Uterus (tissue), 4 donors: Measurements from ENCODE around the gene AP3B1. TPM values are rescaled to one million over a fixed set of nuclear protein-coding genes. Genes with fewer than 3 reads are reported as not detected.

Source experiments
- DNase-seq, 2 donors: peaks; one replicate each; pipeline ENCODE4 v3.0.0-alpha.2; 2019 to 2020
- H3K27ac ChIP-seq, 2 donors: fragments of 200-600 bp; sonication (generic); 1 replicate in 1 of 2; 2 replicates in 1 of 2; pipeline ENCODE4 v1.5.1; 2016 to 2018
- H3K27me3 ChIP-seq, 2 donors: fragments of 200-600 bp; sonication (generic); one replicate each; pipeline ENCODE4 v1.5.1; 2018 to 2019; ENCODE audit warnings: control low read depth in 1 of 2
- H3K36me3 ChIP-seq, 2 donors: fragments of 200-600 bp; sonication (generic); one replicate each; pipeline ENCODE4 v1.5.1; 2019; ENCODE audit warnings: control low read depth in 1 of 2
- H3K4me1 ChIP-seq, 2 donors: fragments of 200-600 bp; sonication (generic); one replicate each; pipeline ENCODE4 v1.5.1; 2018 to 2019; ENCODE audit warnings: control low read depth in 1 of 2
- H3K4me3 ChIP-seq, 2 donors: fragments of 200-600 bp; sonication (generic); 1 replicate in 1 of 2; 2 replicates in 1 of 2; pipeline ENCODE4 v1.5.1; 2018 to 2019; ENCODE audit warnings: mild to moderate bottlenecking in 1 of 2
- H3K9me3 ChIP-seq, 2 donors: fragments of 200-600 bp; sonication (generic); one replicate each; pipeline ENCODE4 v1.5.1; 2019; ENCODE audit warnings: control low read depth in 1 of 2
- POLR2A ChIP-seq, 2 donors: fragments of 450-650 bp; IDR thresholded peaks; one replicate each; pipeline ENCODE4 v1.6.1; 2016; ENCODE audit warnings: antibody characterized with exemption in 2 of 2, mild to moderate bottlenecking in 1 of 2, moderate library complexity in 1 of 2
- intact Hi-C: fragments of 100-400 bp; cut with DNase I; formaldehyde crosslinking; loops from one replicate; pipeline ENCODE4 v1.15.1; 2023; ENCODE audit warnings: low total_unique reads
- total RNA-seq, 4 donors: library from RNA; depleted of rRNA in 3 of 4; stranded (reverse); fragments of >200 nt in 3 of 4; gene quantifications; one replicate each; pipeline versions ENCODE4 v1.1.0 to v1.2.4, GENCODE V29; 2014 to 2023
- TF ChIP-seq, protein P1 (sequence below), 4 experiments: fragments of 200-600 bp in 2 of 4; fragments of 450-650 bp in 2 of 4; sonication (generic) in 2 of 4; IDR thresholded peaks; one replicate each; pipeline ENCODE4 v1.5.1; 2016 to 2019; ENCODE audit warnings: antibody characterized with exemption in 4 of 4, mild to moderate bottlenecking in 2 of 4, moderate library complexity in 1 of 4
- donor health status: DM: yes; HTN: yes; CAD: no.

Gene AP3B1
- total RNA-seq, 4 donors from 2014 or later, result 15.9 to 67.1 (median 33.4) TPM

- intact Hi-C loops, result no loop called here
- TF ChIP-seq, protein P1, sequence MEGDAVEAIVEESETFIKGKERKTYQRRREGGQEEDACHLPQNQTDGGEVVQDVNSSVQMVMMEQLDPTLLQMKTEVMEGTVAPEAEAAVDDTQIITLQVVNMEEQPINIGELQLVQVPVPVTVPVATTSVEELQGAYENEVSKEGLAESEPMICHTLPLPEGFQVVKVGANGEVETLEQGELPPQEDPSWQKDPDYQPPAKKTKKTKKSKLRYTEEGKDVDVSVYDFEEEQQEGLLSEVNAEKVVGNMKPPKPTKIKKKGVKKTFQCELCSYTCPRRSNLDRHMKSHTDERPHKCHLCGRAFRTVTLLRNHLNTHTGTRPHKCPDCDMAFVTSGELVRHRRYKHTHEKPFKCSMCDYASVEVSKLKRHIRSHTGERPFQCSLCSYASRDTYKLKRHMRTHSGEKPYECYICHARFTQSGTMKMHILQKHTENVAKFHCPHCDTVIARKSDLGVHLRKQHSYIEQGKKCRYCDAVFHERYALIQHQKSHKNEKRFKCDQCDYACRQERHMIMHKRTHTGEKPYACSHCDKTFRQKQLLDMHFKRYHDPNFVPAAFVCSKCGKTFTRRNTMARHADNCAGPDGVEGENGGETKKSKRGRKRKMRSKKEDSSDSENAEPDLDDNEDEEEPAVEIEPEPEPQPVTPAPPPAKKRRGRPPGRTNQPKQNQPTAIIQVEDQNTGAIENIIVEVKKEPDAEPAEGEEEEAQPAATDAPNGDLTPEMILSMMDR (IDR thresholded peaks at IDR 0.05), result no peak
- no peak for TF ChIP-seq POLR2A (IDR thresholded peaks at IDR 0.05)
These were observed 41.8 kb downstream of the AP3B1 start for GRCh38 chr5:78252715-78253114.

GRCh38 chr5:78251663-78252284, 42.7 kb downstream of the AP3B1 start:
- no peak for DNase-seq
- intact Hi-C loops, result no loop called here
- Histone ChIP-seq H3K36me3 (peaks cover 0 to 4% of the 10 kb centered on the region in 2 donors), H3K4me1 (no peaks in the 10 kb centered on the region), H3K27ac (no peak overlapping the region), H3K9me3 (no peaks in the 10 kb centered on the region), H3K4me3 (no peak overlapping the region), H3K27me3 (no peaks in the 10 kb centered on the region)
- no peak for TF ChIP-seq POLR2A (IDR thresholded peaks at IDR 0.05)
- TF ChIP-seq, protein P1 (IDR thresholded peaks at IDR 0.05), result no peak

More at GRCh38 chr5:78252715-78253114, 41.8 kb downstream of the AP3B1 start:
- H3K36me3 ChIP-seq, result peaks cover 0 to 4% of the 10 kb centered on the region in 2 donors
- no peaks in the 10 kb centered on the region for H3K27me3 ChIP-seq
- no peak for DNase-seq
- H3K27ac ChIP-seq, result no peak overlapping the region
- H3K4me3 ChIP-seq, result no peak overlapping the region
- H3K9me3 ChIP-seq, result no peaks in the 10 kb centered on the region
- H3K4me1 ChIP-seq, result no peaks in the 10 kb centered on the region

DNA sequence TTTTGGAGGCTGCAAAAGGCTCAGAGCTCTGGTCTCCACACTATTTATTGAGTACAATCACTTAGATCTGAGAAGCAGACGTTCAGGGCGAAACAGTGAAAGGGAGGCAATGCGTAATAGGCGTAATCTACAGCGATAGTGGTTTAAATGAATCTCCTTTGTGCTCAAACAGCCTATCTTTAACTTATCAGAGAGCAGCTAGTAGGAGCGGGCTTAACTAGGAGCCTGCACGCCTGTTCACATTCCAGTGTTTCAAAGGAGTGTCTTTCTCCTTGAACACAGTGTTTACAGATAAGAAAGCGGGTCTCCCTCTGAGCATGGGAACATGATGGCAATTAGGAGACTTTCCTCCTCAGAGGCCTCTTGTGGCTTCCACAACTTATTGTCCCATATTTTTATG, 49.4 kb downstream of the AP3B1 start:
- no peaks in the 10 kb centered on the region for H3K27me3 ChIP-seq
- no peaks in the 10 kb centered on the region for H3K9me3 ChIP-seq
- TF ChIP-seq, protein P1 (IDR thresholded peaks at IDR 0.05), result no peak
- no peak for TF ChIP-seq POLR2A (IDR thresholded peaks at IDR 0.05)
- no peaks in the 10 kb centered on the region for H3K36me3 ChIP-seq
- no peak overlapping the region for H3K4me3 ChIP-seq
- intact Hi-C loops, result no loop called here
- no peak overlapping the region for H3K27ac ChIP-seq
- no peak for DNase-seq
- H3K4me1 ChIP-seq, result no peaks in the 10 kb centered on the region

- H3K4me3 ChIP-seq, result no peak overlapping the region
- TF ChIP-seq, protein P1 (IDR thresholded peaks at IDR 0.05), result no peak
- TF ChIP-seq POLR2A (IDR thresholded peaks at IDR 0.05), result no peak
- intact Hi-C loops, result no loop called here
- H3K36me3 ChIP-seq, result no peaks in the 10 kb centered on the region
- no peaks in the 10 kb centered on the region for H3K4me1 ChIP-seq
- no peak for DNase-seq
- H3K27ac ChIP-seq, result no peak overlapping the region
- H3K27me3 ChIP-seq, result no peaks in the 10 kb centered on the region
- no peaks in the 10 kb centered on the region for H3K9me3 ChIP-seq
These were observed 50.9 kb downstream of the AP3B1 start for GRCh38 chr5:78243639-78244038.

DNA sequence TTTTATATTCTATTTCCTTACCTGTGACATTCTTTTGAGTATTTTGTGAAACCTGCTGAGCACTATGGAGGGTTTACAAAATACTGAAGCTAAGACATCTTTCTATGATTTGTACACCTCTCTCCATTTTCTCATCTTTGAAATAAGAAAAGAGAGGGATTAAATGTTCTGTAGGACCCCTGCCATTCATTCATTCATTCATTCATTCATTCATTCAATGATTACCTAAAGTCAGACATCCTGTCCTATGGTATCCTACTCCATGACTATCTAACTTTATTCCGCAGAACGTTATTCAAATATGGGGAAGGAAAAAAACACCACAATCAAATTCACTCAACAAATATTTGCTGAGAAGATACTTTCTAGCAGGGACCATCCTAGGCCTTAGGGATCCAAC, 51.4 kb downstream of the AP3B1 start:
- intact Hi-C loops, result no loop called here
- no peak for TF ChIP-seq POLR2A (IDR thresholded peaks at IDR 0.05)
- TF ChIP-seq, protein P1 (IDR thresholded peaks at IDR 0.05), result no peak
- no peak for DNase-seq
- Histone ChIP-seq H3K36me3 (no peaks in the 10 kb centered on the region), H3K4me1 (no peaks in the 10 kb centered on the region), H3K9me3 (no peaks in the 10 kb centered on the region), H3K4me3 (no peak overlapping the region), H3K27ac (no peak overlapping the region), H3K27me3 (no peaks in the 10 kb centered on the region)
